H1 (cell line): ENCODE measurements around the gene ARHGAP26. TPM values are rescaled to one million over a fixed set of nuclear protein-coding genes. Genes with fewer than 3 reads are reported as not detected.

Source experiments
- BRCA1 ChIP-seq: IDR thresholded peaks from 2 replicates; pipeline ENCODE4 v1.6.1; 2012; ENCODE audit warnings: low read depth, low read length, improper control_type of control experiment
- CBX5 ChIP-seq: fragments of 300-800, 300-1000 bp; sonication (generic); IDR thresholded peaks from 2 replicates; pipeline ENCODE4 v1.7.1; 2016; ENCODE audit warnings: antibody characterized with exemption, low read length, low read depth
- CHD2 ChIP-seq: IDR thresholded peaks from 2 replicates; pipeline ENCODE4 v1.6.1; 2012; ENCODE audit warnings: low read length, improper control_type of control experiment
- EZH2 ChIP-seq: fragments of 200-600 bp; sonication (generic); IDR thresholded peaks from 2 replicates; pipeline ENCODE4 v1.7.1; 2012; ENCODE audit warnings: low read depth, mild to moderate bottlenecking, moderate library complexity, low read length, inconsistent platforms; ENCODE audit not compliant: severe bottlenecking
- GABPA ChIP-seq: IDR thresholded peaks from 2 replicates; pipeline ENCODE4 v1.6.1; 2011; ENCODE audit warnings: mild to moderate bottlenecking, low read length, moderate library complexity, borderline replicate concordance; ENCODE audit not compliant: insufficient read depth
- NRF1 ChIP-seq: IDR thresholded peaks from 2 replicates; pipeline ENCODE4 v1.6.1; 2011; ENCODE audit warnings: mild to moderate bottlenecking, low read depth, low read length, improper control_type of control experiment
- RXRA ChIP-seq: IDR thresholded peaks from 2 replicates; pipeline ENCODE4 v1.6.1; 2011; ENCODE audit warnings: low read depth, mild to moderate bottlenecking, low read length, moderate library complexity; ENCODE audit not compliant: insufficient read depth
- SAP30 ChIP-seq: fragments of 300-600 bp; sonication (generic); IDR thresholded peaks from 2 replicates; pipeline ENCODE4 v1.7.1; 2012; ENCODE audit warnings: low read length, moderate library complexity, mild to moderate bottlenecking, inconsistent platforms; ENCODE audit not compliant: insufficient read depth, insufficient replicate concordance
- SIN3A ChIP-seq, 2 experiments: IDR thresholded peaks in 1 of 2; conservative IDR thresholded peaks in 1 of 2; 2 replicates each; pipeline ENCODE4 v1.6.1; 2011 to 2012; ENCODE audit warnings: low read length in 2 of 2, improper control_type of control experiment in 1 of 2, low read depth in 1 of 2, mild to moderate bottlenecking in 1 of 2
- SRF ChIP-seq: IDR thresholded peaks from 2 replicates; pipeline ENCODE4 v1.6.1; 2011; ENCODE audit warnings: mild to moderate bottlenecking, low read depth, low read length, moderate library complexity
- polyA plus RNA-seq, 7 experiments: library from polyadenylated mRNA; depleted of rRNA in 3 of 7; stranded (reverse) in 5 of 7; unstranded in 2 of 7; fragments of >200 nt in 5 of 7; fragments of 200-250 nt in 2 of 7; gene quantifications; 1 replicate in 5 of 7; 2 replicates in 1 of 7; 4 replicates in 1 of 7; pipeline versions ENCODE4 v1.2.1 to v1.2.3, GENCODE V29; 2011 to 2013; ENCODE audit warnings: missing spikeins in 2 of 7, mixed read lengths in 2 of 7
- total RNA-seq: library from RNA; stranded (reverse); fragmentation: NEBNext Ultra II Directional; extraction: Animal tissue kit (Norgen Biotek cat#: 25700); gene quantifications from 2 replicates; pipeline ENCODE4 v1.2.1, GENCODE V29; 2021
- TF ChIP-seq, protein P1 (sequence below): IDR thresholded peaks from 2 replicates; pipeline ENCODE4 v1.6.1; 2011; ENCODE audit warnings: low read depth, mild to moderate bottlenecking, low read length; ENCODE audit not compliant: insufficient read depth

Gene ARHGAP26
- total and polyA plus RNA-seq, 2 of the 8 experiments (the other 6 are each of a cell fraction or from before 2014, with no cell fraction given): 7.1 to 24.8 TPM

DNA sequence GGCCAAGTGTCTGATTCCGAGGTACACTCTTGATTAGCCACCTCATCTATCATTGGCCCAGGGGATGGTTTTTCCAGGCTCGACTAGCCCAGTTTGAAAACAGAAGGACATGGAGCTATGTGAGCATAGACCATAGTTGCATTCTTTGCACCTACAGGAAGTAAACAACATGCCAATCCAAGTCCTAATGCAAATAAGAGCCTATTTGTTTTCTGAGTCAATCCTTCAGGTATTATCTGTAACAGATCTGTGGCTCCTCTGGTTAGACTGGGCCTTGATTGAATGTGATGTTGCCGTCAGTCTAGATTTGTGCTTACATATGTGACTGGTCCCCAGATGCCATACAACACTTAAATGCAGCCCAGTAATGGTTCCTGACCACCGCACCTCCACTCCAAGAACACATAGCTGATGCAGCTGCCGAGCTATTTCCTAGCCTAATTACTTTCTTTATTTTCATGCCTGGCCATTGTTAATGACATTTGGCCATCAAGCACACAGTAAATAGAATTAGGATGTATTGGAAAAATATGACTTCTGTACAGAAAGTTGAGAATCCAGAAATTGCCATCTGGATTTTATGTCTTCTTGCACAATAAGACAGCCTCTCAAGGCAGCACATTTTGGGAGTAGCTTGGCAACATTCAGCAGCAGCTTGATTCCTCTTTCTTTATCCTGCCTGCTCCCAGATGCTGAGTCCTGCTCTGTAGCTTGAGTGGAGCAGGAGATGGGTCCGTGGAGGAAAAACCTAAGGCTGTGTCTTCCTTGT, 29.5 kb upstream of the ARHGAP26 start (continued):
- TF ChIP-seq BRCA1 (no peak), NRF1 (no peak), CBX5 (no peak), SIN3A (conservative IDR thresholded peaks at IDR 0.05 in 1 of 2, IDR thresholded peaks at IDR 0.05 in 1 of 2; ENCODE audit: low read depth in 1 of 2, low read length in 2 of 2) (no peak), SRF (no peak), GABPA (no peak), RXRA (no peak), EZH2 (no peak), CHD2 (no peak), SAP30 (no peak)
- TF ChIP-seq, protein P1, sequence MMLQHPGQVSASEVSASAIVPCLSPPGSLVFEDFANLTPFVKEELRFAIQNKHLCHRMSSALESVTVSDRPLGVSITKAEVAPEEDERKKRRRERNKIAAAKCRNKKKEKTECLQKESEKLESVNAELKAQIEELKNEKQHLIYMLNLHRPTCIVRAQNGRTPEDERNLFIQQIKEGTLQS: no peak
